ENCODE measurements around the gene GRK2. TPM values are rescaled to one million over a fixed set of nuclear protein-coding genes. Genes with fewer than 3 reads are reported as not detected.
A peak's percentile ranks its signal among the peaks of the same experiment; 100 is the strongest.

Gene GRK2
- total and polyA plus RNA-seq, 5 experiments from 2014 or later: 16.8 to 354 (median 70.7) TPM

- DNase-seq: peak in 2 of 10 donors; percentile 2 to 52
- Mint-ChIP-seq H3K27me3 (no peaks in the 10 kb centered on the region), H3K4me3 (peak overlapping the region in 8 of 10 donors; percentile 7 to 98 (median 54)), H3K4me1 (peaks cover 28 to 78% (median 65%) of the 10 kb centered on the region in 4 donors), H3K36me3 (peaks cover 0 to 68% (median 14%) of the 10 kb centered on the region in 3 donors), H3K27ac (peak overlapping the region; percentile 90 to 100 (median 96)), H3K9me3 (no peaks in the 10 kb centered on the region)
- POLR2A ChIA-PET: interaction anchor here (0.6 to 49.2 kb wide), 11 partner anchors 1 to 350 kb away, joined by 3 to 2293 read pairs (median 4); partner anchors contain the start of genes ANKRD13D, GRK2, POLD4 and SSH3
- no peak for ATAC-seq
Measured at GRCh38 chr11:67279589-67280340, 13.5 kb downstream of the GRK2 start.

DNA sequence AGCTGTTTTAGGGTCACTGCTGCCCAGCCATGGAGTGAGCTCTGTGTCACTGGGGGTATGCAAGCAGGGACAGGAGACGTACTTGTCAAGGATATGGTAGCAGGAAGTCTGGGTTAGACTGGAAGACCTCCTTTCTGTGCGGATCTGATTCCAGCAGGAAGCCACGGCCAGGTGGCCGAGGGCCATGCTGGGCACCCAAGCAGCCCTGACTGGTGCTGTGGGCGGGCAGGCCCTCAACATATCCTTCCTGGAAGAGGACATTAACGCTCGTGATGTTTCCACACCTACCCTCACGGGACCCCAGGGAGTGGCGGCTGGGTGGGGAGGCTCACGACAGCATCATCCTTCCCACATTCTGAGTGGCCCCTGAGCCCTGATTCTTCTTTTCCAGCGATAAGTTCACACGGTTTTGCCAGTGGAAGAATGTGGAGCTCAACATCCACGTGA lies 14.1 kb downstream of the GRK2 start:
- POLR2A ChIA-PET: interaction anchor here (0.6 to 49.2 kb wide), 5 partner anchors 2 to 350 kb away, joined by 3 to 2293 read pairs (median 5); partner anchors contain the start of genes ANKRD13D, GRK2, POLD4 and SSH3
- ATAC-seq (no peak), DNase-seq (peak in 1 of 10 donors; percentile 21)
- H3K27me3 Mint-ChIP-seq: no peaks in the 10 kb centered on the region
- H3K27ac Mint-ChIP-seq: peak overlapping the region; percentile 85 to 100 (median 96)
- H3K4me1 Mint-ChIP-seq: peaks cover 28 to 77% (median 65%) of the 10 kb centered on the region in 4 donors
- peaks cover 0 to 67% (median 14%) of the 10 kb centered on the region in 3 donors for H3K36me3 Mint-ChIP-seq
- H3K9me3 Mint-ChIP-seq: no peaks in the 10 kb centered on the region
- peak overlapping the region in 6 of 10 donors; percentile 4 to 98 (median 56) for H3K4me3 Mint-ChIP-seq

DNA sequence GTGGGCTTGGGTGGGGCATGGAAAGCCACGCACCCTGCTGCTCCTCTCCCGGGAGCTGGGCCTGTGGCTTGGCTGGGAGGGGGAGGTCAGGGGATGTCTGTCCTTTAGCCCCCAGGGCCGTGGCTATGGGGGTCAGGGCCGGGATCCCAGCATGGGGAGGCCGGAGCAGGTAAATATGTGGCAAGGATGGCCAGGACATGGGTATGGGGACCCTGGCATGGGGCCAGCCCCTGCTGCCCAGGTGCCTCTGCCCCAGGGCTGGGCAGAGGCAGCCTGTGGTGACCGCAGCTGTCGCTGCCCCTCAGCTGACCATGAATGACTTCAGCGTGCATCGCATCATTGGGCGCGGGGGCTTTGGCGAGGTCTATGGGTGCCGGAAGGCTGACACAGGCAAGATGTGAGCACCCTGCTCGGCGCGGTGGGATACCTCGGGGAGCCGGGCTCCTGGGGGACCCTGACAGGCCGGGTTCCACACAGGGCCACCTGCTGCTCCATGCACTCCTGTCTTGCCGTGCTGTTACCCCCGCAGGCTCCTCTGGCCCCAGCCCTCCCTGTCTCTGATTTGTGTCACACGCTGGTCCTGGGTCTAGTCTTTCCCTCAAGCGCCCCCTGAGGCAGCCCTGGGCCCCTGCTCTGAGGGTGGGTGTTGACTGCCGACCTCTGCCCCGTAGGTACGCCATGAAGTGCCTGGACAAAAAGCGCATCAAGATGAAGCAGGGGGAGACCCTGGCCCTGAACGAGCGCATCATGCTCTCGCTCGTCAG lies 14.7 kb downstream of the GRK2 start:
- Mint-ChIP-seq H3K27ac (peak overlapping the region in 8 of 10 donors; percentile 19 to 100 (median 88)), H3K9me3 (no peaks in the 10 kb centered on the region), H3K36me3 (peaks cover 0 to 67% (median 14%) of the 10 kb centered on the region in 3 donors), H3K4me3 (peak overlapping the region in 1 of 10 donors; percentile 8), H3K4me1 (peaks cover 22 to 76% (median 63%) of the 10 kb centered on the region in 4 donors), H3K27me3 (no peaks in the 10 kb centered on the region)
- ATAC-seq (no peak), DNase-seq (peak in 1 of 10 donors; percentile 55)
- POLR2A ChIA-PET: interaction anchor here (0.6 to 49.2 kb wide), 5 partner anchors 3 to 349 kb away, joined by 3 to 2293 read pairs (median 5); partner anchors contain the start of genes ANKRD13D, GRK2, POLD4 and SSH3

GRCh38 chr11:67281552-67282150 lies 15.4 kb downstream of the GRK2 start:
- H3K4me1 Mint-ChIP-seq: peaks cover 17 to 75% (median 62%) of the 10 kb centered on the region in 4 donors
- peaks cover 0 to 72% (median 14%) of the 10 kb centered on the region in 3 donors for H3K36me3 Mint-ChIP-seq
- DNase-seq (peak in 2 of 10 donors; percentile 2 to 55), ATAC-seq (no peak)
- H3K27ac Mint-ChIP-seq: peak overlapping the region in 9 of 10 donors; percentile 35 to 92 (median 76)
- H3K27me3 Mint-ChIP-seq: no peaks in the 10 kb centered on the region
- POLR2A ChIA-PET: interaction anchor here (35.0 to 49.2 kb wide), 2 partner anchors 3 to 18 kb away, joined by 2293 read pairs; partner anchors contain the start of genes ANKRD13D, GRK2 and SSH3
- no peaks in the 10 kb centered on the region for H3K9me3 Mint-ChIP-seq
- H3K4me3 Mint-ChIP-seq: peak overlapping the region in 2 of 10 donors; percentile 33 to 62

- H3K4me1 Mint-ChIP-seq: peaks cover 19 to 75% (median 62%) of the 10 kb centered on the region in 4 donors
- H3K27ac Mint-ChIP-seq: peak overlapping the region in 9 of 10 donors; percentile 53 to 92 (median 82)
- H3K4me3 Mint-ChIP-seq: peak overlapping the region in 3 of 10 donors; percentile 33 to 62 (median 55)
- H3K9me3 Mint-ChIP-seq: no peaks in the 10 kb centered on the region
- H3K27me3 Mint-ChIP-seq: no peaks in the 10 kb centered on the region
- H3K36me3 Mint-ChIP-seq: peaks cover 0 to 74% (median 14%) of the 10 kb centered on the region in 3 donors
- DNase-seq: peak in 2 of 10 donors; percentile 4 to 59
- no peak for ATAC-seq
- POLR2A ChIA-PET: interaction anchor here (1.0 to 49.2 kb wide), 4 partner anchors 4 to 155 kb away, joined by 3 to 2293 read pairs (median 1148); partner anchors contain the start of genes ANKRD13D, GRK2, PTPRCAP and SSH3
Measured at GRCh38 chr11:67282155-67282875, 16.0 kb downstream of the GRK2 start.

- Mint-ChIP-seq H3K4me3 (peak overlapping the region in 2 of 10 donors; percentile 30 to 45), H3K4me1 (peaks cover 22 to 75% (median 62%) of the 10 kb centered on the region in 4 donors), H3K27ac (peak overlapping the region in 7 of 10 donors; percentile 53 to 85 (median 78)), H3K27me3 (no peaks in the 10 kb centered on the region), H3K36me3 (peaks cover 0 to 70% (median 12%) of the 10 kb centered on the region in 3 donors), H3K9me3 (no peaks in the 10 kb centered on the region)
- POLR2A ChIA-PET: interaction anchor here (0.6 to 49.2 kb wide), 6 partner anchors 5 to 155 kb away, joined by 3 to 2293 read pairs (median 4); partner anchors contain the start of genes ANKRD13D, GRK2, POLD4 and PTPRCAP
- DNase-seq (peak in 2 of 10 donors; percentile 3 to 47), ATAC-seq (no peak)
Measured at GRCh38 chr11:67282876-67283371, 16.7 kb downstream of the GRK2 start.

DNA sequence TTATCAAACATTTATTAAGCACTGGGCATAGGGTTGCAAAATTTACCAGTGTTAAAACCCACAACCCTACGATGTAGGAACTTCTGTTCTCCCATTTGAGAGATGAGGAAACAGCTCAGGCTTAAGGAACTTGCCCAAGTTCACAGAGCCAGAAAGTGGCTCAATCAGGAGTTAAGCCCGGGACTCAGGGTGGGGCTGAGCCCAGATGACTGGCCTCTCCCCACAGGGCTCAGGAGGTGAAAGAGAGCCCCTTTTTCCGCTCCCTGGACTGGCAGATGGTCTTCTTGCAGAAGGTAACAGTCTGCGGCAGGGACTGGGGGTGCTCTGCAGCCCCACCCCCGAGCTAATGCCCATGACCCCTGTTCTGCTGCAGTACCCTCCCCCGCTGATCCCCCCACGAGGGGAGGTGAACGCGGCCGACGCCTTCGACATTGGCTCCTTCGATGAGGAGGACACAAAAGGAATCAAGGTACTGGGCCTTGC lies 17.2 kb downstream of the GRK2 start:
- peak in 1 of 10 donors; percentile 2 for DNase-seq
- ATAC-seq: no peak
- H3K4me3 Mint-ChIP-seq: no peak overlapping the region
- H3K27ac Mint-ChIP-seq: peak overlapping the region in 8 of 10 donors; percentile 7 to 86 (median 73)
- H3K36me3 Mint-ChIP-seq: peaks cover 0 to 70% (median 12%) of the 10 kb centered on the region in 3 donors
- H3K9me3 Mint-ChIP-seq: no peaks in the 10 kb centered on the region
- H3K4me1 Mint-ChIP-seq: peaks cover 24 to 73% (median 61%) of the 10 kb centered on the region in 4 donors
- H3K27me3 Mint-ChIP-seq: no peaks in the 10 kb centered on the region
- POLR2A ChIA-PET: interaction anchor here (0.6 to 49.2 kb wide), 5 partner anchors 5 to 115 kb away, joined by 4 to 2293 read pairs (median 4); partner anchors contain the start of genes ANKRD13D, GRK2, POLD4 and SSH3

- Mint-ChIP-seq H3K4me3 (peak overlapping the region in 4 of 10 donors; percentile 4 to 49 (median 28)), H3K27me3 (no peaks in the 10 kb centered on the region), H3K36me3 (peaks cover 0 to 56% (median 9%) of the 10 kb centered on the region in 3 donors), H3K4me1 (peaks cover 20 to 62% (median 51%) of the 10 kb centered on the region in 4 donors), H3K27ac (peak overlapping the region in 7 of 10 donors; percentile 71 to 100 (median 77)), H3K9me3 (no peaks in the 10 kb centered on the region)
- DNase-seq: peak in 2 of 10 donors; percentile 33 to 69
- ATAC-seq: no peak
- POLR2A ChIA-PET: interaction anchor here (35.0 to 49.2 kb wide), 2 partner anchors 7 to 14 kb away, joined by 2293 read pairs; partner anchors contain the start of genes ANKRD13D, GRK2 and SSH3
Measured at GRCh38 chr11:67284811-67285540, 18.7 kb downstream of the GRK2 start.

DNA sequence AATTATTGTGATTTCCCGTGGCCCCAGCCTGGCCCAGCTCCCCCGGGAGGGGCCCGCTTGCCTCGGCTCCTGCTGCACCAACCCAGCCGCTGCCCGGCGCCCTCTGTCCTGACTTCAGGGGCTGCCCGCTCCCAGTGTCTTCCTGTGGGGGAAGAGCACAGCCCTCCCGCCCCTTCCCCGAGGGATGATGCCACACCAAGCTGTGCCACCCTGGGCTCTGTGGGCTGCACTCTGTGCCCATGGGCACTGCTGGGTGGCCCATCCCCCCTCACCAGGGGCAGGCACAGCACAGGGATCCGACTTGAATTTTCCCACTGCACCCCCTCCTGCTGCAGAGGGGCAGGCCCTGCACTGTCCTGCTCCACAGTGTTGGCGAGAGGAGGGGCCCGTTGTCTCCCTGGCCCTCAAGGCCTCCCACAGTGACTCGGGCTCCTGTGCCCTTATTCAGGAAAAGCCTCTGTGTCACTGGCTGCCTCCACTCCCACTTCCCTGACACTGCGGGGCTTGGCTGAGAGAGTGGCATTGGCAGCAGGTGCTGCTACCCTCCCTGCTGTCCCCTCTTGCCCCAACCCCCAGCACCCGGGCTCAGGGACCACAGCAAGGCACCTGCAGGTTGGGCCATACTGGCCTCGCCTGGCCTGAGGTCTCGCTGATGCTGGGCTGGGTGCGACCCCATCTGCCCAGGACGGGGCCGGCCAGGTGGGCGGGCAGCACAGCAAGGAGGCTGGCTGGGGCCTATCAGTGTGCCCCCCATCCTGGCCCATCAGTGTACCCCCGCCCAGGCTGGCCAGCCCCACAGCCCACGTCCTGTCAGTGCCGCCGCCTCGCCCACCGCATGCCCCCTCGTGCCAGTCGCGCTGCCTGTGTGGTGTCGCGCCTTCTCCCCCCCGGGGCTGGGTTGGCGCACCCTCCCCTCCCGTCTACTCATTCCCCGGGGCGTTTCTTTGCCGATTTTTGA lies 19.5 kb downstream of the GRK2 start:
- H3K4me3 Mint-ChIP-seq: peak overlapping the region in 8 of 10 donors; percentile 28 to 90 (median 84)

More for the DNA sequence above, 19.5 kb downstream of the GRK2 start:
- H3K9me3 Mint-ChIP-seq: no peaks in the 10 kb centered on the region
- DNase-seq (peak in 6 of 10 donors; percentile 46 to 76 (median 52)), ATAC-seq (peak in 1 of 2 donors; percentile 10)
- H3K27ac Mint-ChIP-seq: peak overlapping the region; percentile 97 to 100 (median 98)
- H3K4me1 Mint-ChIP-seq: peaks cover 18 to 63% (median 53%) of the 10 kb centered on the region in 4 donors
- peaks cover 0 to 54% (median 6%) of the 10 kb centered on the region in 3 donors for H3K36me3 Mint-ChIP-seq
- H3K27me3 Mint-ChIP-seq: no peaks in the 10 kb centered on the region
- POLR2A ChIA-PET: interaction anchor here (0.7 to 49.2 kb wide), 5 partner anchors 7 to 670 kb away, joined by 3 to 2293 read pairs (median 4); partner anchors contain the start of genes ANKRD13D, GRK2 and SSH3

Data from naive thymus-derived CD8-positive, alpha-beta T cell (primary cell).